Lung microvascular endothelial cell (primary cell): ENCODE results near the gene RIPOR2. TPM values are rescaled to one million over a fixed set of nuclear protein-coding genes. Genes with fewer than 3 reads are reported as not detected.
"Not testable (repeated sequence)": the region's sequence is repeated elsewhere in the genome, so short reads cannot be mapped to it uniquely, and the experiment has no call there.

ENCODE experiments used
- DNase-seq, 2 donors: peaks; one replicate each; pipeline versions ENCODE4 v3.0.0 to v3.0.0-alpha.2; 2010; ENCODE audit warnings: low read depth in 2 of 2
- total RNA-seq: library from RNA; depleted of rRNA; stranded (reverse); fragments of >200 nt; gene quantifications from 2 replicates; pipeline ENCODE4 v1.2.1, GENCODE V29; 2014

The RIPOR2 gene
- total RNA-seq, 1 donor from 2014 or later = under 0.01 TPM

DNA sequence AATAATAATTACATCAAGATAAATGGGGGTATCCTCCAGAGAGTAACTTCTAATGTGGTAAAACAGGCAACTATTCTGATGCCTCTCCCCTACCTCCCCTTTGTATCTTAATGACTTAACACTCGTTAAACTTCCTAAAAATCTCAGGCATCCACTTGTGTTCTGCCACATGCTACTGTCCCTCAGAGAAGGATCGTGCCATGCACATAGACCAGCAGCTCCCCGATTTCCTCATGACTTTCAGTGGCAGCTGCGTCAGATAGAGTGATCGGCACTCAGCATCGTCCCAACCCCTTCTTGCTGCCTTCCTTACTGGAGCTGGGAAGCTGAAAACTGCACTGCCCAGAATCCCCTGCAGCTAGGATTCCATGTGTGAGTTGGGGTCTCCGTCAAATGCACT lies 32.1 kb downstream of the RIPOR2 start:
- no peak for DNase-seq

DNA sequence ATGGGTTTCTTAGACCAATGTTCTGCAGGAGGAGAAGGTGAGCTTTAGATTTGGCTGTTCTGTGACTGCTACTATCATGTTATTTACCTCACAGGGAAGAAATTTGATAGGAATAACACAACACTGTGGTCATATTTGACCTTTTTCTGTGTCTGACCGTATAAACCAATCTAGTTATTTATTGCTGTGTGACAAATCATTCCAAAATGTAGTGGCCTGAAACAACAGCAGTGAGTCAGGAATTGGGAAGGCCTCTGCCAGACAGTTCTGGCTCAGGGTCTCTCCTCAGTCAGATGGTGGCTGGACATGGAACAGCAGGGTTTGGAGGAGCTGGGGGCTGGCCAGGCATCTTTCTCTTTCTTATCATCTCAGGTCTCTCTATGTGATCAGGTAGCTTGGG lies 33.0 kb downstream of the RIPOR2 start:
- no peak for DNase-seq

GRCh38 chr6:24901698-24902328 lies 33.9 kb downstream of the RIPOR2 start:
- no peak for DNase-seq

DNA sequence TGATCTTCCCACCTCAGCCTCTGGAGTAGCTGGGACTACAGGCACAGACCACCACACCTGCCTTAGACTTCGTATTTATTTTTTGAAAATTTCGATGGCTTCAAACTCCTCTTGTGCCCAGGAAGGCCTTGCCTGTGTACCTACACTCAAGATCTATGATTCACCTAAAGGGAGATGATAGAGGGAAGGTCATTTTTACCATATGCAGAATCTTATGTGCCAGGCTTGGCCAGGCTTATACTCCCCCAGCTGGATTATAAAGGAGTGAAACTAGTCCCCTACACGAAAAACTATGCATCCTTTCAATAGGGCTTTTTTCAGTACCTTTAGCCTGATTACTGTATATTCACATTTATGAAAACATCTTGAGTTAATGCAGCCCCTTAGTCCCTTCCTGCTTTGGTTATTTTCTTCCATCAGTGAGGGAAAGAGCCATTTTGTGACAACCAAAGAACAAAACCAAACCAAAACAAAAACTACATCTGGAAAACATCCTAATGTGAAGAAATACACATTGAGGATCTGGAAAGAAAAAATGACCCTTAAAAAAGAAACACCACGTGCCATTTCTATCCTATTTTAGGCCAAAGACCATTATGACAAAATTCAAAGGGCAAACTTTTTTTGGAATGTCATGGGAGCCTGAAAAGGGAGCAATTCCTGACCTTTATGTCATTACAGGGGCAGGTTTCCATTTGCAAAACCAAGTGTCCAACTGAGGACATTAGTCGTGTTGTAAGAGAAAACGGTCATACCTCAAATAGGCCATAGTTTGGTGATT lies 34.7 kb downstream of the RIPOR2 start:
- DNase-seq = no peak

DNA sequence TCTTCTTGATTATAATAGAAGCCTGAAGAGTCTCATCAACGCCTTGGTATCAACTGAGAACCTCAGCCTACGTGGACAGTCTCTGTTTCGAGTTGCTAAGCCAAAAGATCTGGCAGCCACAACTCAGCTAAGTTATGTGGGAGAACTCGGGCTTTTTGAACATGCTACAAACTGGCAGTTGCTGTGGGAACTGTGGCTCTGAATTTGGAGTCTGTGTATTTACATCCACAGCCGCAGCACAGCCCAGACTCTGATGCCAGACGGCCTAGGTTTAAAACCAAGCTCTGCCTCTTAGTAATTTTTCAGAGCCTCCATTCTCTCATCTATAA lies 35.8 kb downstream of the RIPOR2 start:
- no peak for DNase-seq

DNA sequence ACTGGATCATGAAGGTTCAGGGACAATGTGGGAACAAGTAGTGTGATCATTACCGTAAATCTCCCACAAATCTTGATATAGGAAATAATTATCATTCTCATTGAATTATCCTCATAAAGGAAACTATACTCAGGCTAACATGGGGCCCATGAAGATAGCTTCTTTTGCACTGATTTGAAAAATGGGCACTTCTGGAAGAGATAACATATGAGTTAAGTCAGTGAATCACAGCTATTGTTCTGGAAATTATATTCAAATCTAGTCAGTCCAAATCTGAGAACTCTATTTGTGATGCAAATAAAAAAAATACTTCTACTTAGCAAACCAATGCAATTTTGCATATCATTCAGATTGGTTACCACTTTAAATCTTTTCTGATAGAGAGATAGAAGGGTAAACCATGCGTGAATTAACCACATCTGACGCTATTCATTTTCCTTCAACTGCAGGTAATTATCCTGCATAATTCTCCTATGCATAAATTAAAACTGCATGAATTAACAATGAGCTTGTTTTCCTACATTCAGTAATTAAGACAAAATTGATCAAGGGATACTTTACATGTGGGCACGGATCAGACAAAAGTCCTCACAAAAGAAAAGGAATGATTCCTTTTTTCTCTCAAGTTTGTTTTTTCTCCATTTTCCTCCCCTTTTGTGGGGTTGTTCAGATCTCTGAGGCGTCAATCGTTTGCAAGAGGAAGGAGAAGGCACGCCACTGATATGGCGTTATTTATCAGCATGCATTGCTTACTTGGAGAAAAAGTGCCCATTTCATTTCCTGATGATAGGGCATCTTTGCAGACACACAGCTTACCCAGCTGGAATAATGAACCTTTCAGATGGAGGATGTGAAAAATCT lies 36.4 kb downstream of the RIPOR2 start:
- DNase-seq = no peak

DNA sequence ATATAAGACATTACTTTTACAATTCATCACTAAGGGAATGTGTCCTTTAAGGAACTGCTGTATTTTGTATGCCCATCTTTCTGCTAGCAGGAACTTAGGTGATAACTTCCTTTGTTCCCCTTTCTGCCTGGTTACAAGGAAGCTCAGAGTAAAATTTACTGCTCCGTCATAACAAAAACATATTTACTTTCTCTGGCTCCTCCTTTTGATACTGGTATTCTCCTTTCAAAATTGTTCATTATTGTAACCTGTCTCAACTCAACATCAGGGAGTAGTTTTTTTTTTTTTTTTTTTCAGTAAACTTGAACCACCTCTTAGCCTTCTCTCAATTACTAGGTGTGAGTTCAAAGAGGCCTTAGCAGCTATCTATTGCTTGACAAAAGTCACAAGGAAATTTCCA lies 37.1 kb downstream of the RIPOR2 start:
- no peak for DNase-seq

- no peak for DNase-seq
Measured at GRCh38 chr6:24897186-24897585, 38.6 kb downstream of the RIPOR2 start.

DNA sequence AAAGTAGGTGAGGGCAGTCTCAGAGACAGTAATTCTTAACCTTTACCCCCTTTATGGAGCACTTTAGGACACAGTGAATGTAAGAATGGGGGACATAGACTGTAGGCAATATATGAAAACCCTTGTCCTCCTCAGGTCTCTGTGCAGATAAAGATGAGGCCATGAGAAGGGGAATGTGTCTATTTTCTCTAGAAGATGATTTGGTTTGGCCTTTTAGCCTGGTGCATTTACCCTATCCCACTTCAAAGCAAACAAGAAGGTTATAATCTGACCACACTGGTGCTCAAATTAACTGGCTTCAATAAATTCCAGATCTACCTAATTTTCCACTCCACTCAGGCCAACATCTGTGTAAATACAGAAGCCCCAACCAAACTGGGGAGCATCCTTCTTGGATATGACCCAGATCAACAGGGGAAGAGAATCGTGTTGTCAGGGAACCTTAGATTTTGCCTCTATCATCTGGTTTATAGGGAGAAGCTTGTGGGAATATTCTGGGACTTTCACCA lies 42.4 kb downstream of the RIPOR2 start:
- no peak for DNase-seq

DNA sequence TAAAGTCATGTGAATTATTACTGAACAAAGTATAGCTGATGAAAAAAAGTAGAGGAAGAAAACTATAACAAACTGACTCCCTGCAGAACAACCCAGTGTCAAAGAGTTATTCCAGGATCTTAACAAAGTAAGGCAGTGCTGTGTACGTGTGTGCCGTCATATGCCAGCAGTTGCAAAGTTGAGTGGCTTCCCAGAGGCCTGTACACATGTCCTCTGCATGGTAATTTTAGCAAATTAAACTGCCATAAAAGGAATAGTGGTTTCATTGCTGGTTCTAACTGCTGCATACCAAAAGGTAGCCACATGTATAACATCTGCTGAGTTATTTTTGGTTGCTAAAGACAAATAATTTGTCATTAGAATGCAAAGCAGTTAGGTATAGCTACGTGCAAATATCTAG lies 44.8 kb downstream of the RIPOR2 start:
- DNase-seq = no peak

DNA sequence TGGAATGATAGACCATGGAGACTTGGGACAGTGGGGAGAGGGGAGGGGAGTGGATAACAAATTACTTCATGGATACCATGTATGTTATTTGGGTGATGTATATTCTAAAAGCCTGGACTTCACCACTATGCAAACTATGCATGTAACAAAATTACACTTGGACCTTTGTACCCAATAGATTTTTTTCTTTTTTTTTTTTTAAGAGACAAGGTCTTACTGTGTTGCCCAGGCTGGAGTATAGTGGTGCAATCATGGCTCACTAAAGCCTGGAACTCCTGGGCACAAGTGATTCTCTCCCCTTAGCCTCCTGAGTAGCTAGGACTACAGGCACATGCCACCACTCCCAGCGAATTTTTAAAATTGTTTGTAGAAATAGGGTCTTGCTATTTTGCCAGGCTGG lies 45.3 kb downstream of the RIPOR2 start:
- DNase-seq = no peak

- no peak for DNase-seq
Measured at GRCh38 chr6:24888715-24889370, 46.9 kb downstream of the RIPOR2 start.

GRCh38 chr6:24887545-24888140 lies 48.1 kb downstream of the RIPOR2 start:
- no peak for DNase-seq

GRCh38 chr6:24883618-24884017 lies 52.1 kb downstream of the RIPOR2 start:
- no peak for DNase-seq

DNA sequence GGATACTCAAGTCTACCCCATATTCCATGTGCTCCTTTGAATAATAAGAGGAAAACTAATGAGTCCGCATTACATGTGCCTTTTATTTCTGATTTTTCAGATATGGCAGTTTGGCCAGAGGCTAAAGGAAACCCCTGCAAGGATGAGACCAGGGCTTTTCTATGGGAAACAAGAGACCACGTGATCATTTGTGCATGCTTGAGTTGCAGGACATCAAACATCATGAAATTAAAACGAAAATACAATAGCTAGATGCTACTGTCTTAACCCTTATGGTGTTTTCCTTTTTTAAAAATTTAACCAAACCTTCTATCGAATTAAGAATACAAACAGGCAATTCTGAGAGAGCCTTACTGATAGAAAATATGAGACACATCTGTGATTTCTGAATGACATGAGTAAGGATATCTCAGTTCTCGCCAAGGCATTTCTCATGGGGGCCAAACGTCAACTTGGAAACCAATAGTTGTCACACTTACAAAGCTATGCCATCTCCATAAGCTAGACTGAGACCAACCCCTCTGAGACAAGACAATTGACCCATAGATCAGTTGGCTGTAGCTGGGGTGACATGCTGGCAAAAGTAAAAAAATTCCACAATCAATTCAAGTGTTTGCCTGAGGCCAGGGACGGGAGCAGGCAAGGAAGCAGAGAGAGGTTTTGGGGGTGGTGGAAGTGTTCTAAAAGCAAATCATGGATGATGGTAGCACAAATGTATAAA lies 52.8 kb downstream of the RIPOR2 start:
- DNase-seq = no peak

DNA sequence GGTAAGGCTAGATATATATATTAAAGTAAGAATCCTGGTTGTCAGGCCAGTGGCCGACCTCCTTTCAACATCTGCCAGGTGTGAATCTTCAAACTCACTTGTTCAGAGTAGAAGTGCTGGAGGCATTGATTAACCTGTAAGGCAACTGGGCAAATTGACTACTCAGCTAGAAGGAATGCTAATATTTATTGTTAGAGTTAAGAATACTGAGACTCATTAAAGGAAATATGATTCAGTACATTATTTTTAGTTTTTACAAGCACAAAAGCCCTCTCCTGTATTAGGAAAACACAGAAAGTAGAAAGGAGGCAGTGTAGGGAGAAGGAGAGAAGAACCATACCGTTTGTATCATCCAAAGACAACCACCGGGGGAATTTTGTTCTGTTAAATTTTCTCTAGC lies 53.5 kb downstream of the RIPOR2 start:
- no peak for DNase-seq

DNA sequence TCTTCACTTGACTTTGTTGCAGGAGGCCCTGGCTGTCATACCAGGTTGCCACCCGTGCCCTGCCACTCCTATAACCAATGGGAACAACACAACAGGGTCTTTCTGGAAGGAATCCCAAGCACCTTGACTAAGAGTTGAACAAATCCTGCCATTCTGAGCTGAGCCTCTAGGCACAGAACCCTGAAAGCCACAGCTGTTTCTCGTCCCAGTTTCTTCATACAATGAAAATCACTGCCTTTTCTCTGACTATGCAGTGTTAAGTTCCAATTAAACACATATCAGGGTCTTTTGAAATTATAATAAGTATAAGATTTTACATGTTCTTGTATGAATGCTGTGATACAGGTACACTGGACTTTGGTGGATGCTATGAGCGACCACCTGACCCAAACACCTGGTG lies 54.4 kb downstream of the RIPOR2 start:
- no peak for DNase-seq

- DNase-seq = no peak
Measured at GRCh38 chr6:24880451-24880850, 55.3 kb downstream of the RIPOR2 start.

DNA sequence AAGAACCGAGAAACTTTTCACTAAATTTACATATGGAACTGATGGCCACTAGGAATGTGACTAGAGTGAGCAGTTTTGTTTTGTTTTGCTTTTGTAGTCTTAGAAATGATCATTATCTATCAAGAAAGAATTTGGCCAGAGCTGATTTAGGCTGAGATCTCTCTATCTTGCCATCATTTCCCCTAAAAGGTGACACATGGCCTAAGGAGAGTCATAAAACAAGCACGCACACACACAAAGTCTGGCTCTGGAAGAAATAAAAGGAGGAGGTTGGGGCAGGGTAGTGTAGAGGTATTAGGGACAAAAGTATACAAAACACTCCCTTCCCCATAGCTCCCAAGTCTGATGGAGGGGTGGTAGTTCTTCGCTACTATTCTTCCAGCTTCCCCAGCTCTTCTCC lies 56.4 kb downstream of the RIPOR2 start:
- no peak for DNase-seq

DNA sequence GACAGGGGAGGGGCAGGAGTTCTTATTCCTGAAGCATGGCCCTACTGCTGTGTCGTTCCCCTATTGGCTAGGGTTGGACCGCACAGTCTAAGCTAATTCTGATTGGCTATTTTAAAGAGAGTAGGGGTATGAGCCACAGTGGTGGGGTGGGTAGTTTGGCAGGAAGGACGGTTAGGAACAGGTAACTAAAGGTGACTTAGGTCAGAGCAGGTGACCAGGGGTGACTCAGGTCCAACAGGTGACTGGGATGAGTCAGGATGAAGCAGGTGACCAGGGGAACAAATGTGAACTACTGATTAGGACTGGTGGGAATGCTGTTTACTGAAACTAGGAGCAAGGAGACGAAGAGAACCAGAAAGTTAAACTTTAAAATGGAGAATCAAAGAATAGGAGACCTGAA lies 58.0 kb downstream of the RIPOR2 start:
- not testable (repeated sequence) for DNase-seq
